MM.1S (cell line): ENCODE data around the gene ADAMTS3.

Experiments used
- DNase-seq: peaks from one replicate; pipeline ENCODE4 v3.0.0-alpha.2; 2015
- H2AFZ ChIP-seq: fragments of 300-600 bp; sonication (generic); 2 replicates; pipeline ENCODE4 v1.6.0; 2016; ENCODE audit warnings: antibody characterized with exemption, low read length
- H3F3A ChIP-seq: fragments of 300-600 bp; sonication (generic); 2 replicates; pipeline ENCODE4 v1.6.1; 2016; ENCODE audit warnings: mild to moderate bottlenecking, antibody characterized with exemption, low read length, moderate library complexity, mixed read lengths; ENCODE audit not compliant: insufficient read depth
- H3K27ac ChIP-seq: fragments of 300-600 bp; sonication (generic); 2 replicates; pipeline ENCODE4 v1.5.1; 2016; ENCODE audit warnings: mild to moderate bottlenecking, low read length
- H3K27me3 ChIP-seq: fragments of 300-600 bp; sonication (generic); replicated peaks from 2 replicates; pipeline ENCODE4 v1.6.0; 2016; ENCODE audit warnings: low read length; ENCODE audit not compliant: insufficient read depth
- H3K36me3 ChIP-seq: fragments of 300-600 bp; sonication (generic); replicated peaks from 2 replicates; pipeline ENCODE4 v1.6.1; 2016; ENCODE audit warnings: mild to moderate bottlenecking, low read length, mixed read lengths; ENCODE audit not compliant: insufficient read depth
- H3K4me1 ChIP-seq: fragments of 300-600 bp; sonication (generic); 2 replicates; pipeline ENCODE4 v1.6.1; 2016; ENCODE audit warnings: low read length, mixed read lengths
- H3K4me2 ChIP-seq: fragments of 300-600 bp; sonication (generic); 2 replicates; pipeline ENCODE4 v1.6.0; 2016; ENCODE audit warnings: low read depth, low read length
- H3K4me3 ChIP-seq: fragments of 300-600 bp; sonication (generic); 2 replicates; pipeline ENCODE4 v1.5.1; 2016; ENCODE audit warnings: low read length, mixed read lengths
- H3K79me2 ChIP-seq: fragments of 300-600 bp; sonication (generic); 2 replicates; pipeline ENCODE4 v1.6.1; 2016; ENCODE audit warnings: mixed run types, low read length, mixed read lengths
- H3K9ac ChIP-seq: fragments of 300-600 bp; sonication (generic); 2 replicates; pipeline ENCODE4 v1.6.1; 2016; ENCODE audit warnings: low read length, mixed read lengths
- H3K9me2 ChIP-seq: fragments of 300-600 bp; sonication (generic); replicated peaks from 2 replicates; pipeline ENCODE4 v1.6.1; 2016; ENCODE audit warnings: mild to moderate bottlenecking, low read length, mixed read lengths; ENCODE audit not compliant: insufficient read depth
- H3K9me3 ChIP-seq: fragments of 300-600 bp; sonication (generic); replicated peaks from 2 replicates; pipeline ENCODE4 v1.6.1; 2016; ENCODE audit warnings: mild to moderate bottlenecking, low read length, mixed read lengths; ENCODE audit not compliant: insufficient read depth
- H4K20me1 ChIP-seq: fragments of 300-600 bp; sonication (generic); 2 replicates; pipeline ENCODE4 v1.6.1; 2016; ENCODE audit warnings: mild to moderate bottlenecking, low read length, moderate library complexity, mixed read lengths; ENCODE audit not compliant: insufficient read depth
- EZH2 ChIP-seq: fragments of 300-600 bp; sonication (generic); optimal IDR thresholded peaks from 2 replicates; pipeline ENCODE3; 2017; ENCODE audit warnings: low read depth, mild to moderate bottlenecking, antibody characterized with exemption, low read length, mixed read lengths
- EZH2phosphoT487 ChIP-seq: fragments of 300-600 bp; sonication (generic); IDR thresholded peaks from 2 replicates; pipeline ENCODE4 v1.6.1; 2018; ENCODE audit warnings: antibody characterized with exemption, low read length
- TF ChIP-seq, protein P1 (sequence below): fragments of 300-600 bp; sonication (generic); IDR thresholded peaks from 2 replicates; pipeline ENCODE4 v1.5.1; 2016; ENCODE audit warnings: antibody characterized with exemption, low read length, mixed read lengths

ADAMTS3 gene

DNA sequence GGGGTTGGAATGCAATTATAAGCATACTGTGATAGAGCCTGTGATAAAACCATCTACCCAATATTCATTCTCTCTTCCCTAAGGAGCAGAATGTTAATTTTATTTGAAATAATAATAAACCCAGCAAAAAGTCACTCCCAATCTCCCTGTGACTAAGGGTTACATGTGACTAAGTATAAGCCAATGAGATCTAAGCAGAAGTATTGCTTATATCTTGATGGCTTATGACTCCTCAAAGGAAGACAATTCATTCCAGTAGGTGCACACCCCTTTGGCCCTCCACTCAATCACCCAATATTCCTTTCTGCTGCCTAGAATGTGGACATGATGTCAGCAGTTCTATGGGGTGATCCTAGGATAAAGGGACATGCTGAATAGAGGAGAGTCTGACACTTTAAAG, 224.6 kb downstream of the ADAMTS3 start:
- H3K4me2 ChIP-seq = no peak overlapping the region
- H3F3A ChIP-seq = no peaks in the 10 kb centered on the region
- no peaks in the 10 kb centered on the region for H3K9me2 ChIP-seq
- H3K27ac ChIP-seq = no peak overlapping the region
- no peaks in the 10 kb centered on the region for H3K79me2 ChIP-seq
- no peaks in the 10 kb centered on the region for H3K9me3 ChIP-seq
- no peak overlapping the region for H2AFZ ChIP-seq
- TF ChIP-seq, protein P1, sequence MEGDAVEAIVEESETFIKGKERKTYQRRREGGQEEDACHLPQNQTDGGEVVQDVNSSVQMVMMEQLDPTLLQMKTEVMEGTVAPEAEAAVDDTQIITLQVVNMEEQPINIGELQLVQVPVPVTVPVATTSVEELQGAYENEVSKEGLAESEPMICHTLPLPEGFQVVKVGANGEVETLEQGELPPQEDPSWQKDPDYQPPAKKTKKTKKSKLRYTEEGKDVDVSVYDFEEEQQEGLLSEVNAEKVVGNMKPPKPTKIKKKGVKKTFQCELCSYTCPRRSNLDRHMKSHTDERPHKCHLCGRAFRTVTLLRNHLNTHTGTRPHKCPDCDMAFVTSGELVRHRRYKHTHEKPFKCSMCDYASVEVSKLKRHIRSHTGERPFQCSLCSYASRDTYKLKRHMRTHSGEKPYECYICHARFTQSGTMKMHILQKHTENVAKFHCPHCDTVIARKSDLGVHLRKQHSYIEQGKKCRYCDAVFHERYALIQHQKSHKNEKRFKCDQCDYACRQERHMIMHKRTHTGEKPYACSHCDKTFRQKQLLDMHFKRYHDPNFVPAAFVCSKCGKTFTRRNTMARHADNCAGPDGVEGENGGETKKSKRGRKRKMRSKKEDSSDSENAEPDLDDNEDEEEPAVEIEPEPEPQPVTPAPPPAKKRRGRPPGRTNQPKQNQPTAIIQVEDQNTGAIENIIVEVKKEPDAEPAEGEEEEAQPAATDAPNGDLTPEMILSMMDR = no peak
- TF ChIP-seq EZH2phosphoT487 (no peak), EZH2 (no peak)
- no peak overlapping the region for H3K9ac ChIP-seq
- no peaks in the 10 kb centered on the region for H4K20me1 ChIP-seq
- no peaks in the 10 kb centered on the region for H3K27me3 ChIP-seq
- no peak overlapping the region for H3K4me3 ChIP-seq
- H3K36me3 ChIP-seq = no peaks in the 10 kb centered on the region
- no peaks in the 10 kb centered on the region for H3K4me1 ChIP-seq
- no peak for DNase-seq

DNA sequence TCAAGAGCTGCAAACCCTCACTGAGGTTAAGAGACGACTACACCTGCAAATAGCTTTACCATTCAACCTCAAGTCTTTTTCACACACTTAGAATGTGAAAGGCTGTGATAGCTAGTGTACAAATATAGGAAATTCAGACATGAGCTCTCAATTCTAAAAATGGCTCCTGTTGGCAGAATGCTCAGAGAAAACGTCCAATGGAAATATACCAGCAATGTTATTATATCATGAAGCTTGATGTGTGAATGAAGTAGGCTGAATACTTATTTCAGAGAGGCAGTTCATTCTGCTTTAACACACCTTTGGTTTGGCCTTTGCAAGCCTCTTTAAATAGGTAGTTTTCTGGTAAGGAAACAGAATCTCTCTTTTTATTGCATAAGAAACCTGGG, 227.6 kb downstream of the ADAMTS3 start:
- Histone ChIP-seq H3K9ac (no peak overlapping the region), H3K4me3 (no peak overlapping the region), H4K20me1 (no peaks in the 10 kb centered on the region), H3K36me3 (no peaks in the 10 kb centered on the region), H3K9me2 (no peaks in the 10 kb centered on the region), H3K27me3 (no peaks in the 10 kb centered on the region), H2AFZ (no peak overlapping the region), H3K4me1 (no peaks in the 10 kb centered on the region), H3K27ac (no peak overlapping the region), H3F3A (no peaks in the 10 kb centered on the region), H3K79me2 (no peaks in the 10 kb centered on the region), H3K4me2 (no peak overlapping the region), H3K9me3 (no peaks in the 10 kb centered on the region)
- DNase-seq = no peak
- TF ChIP-seq EZH2 = no peak
- TF ChIP-seq, protein P1 = no peak
- TF ChIP-seq EZH2phosphoT487 = no peak

DNA sequence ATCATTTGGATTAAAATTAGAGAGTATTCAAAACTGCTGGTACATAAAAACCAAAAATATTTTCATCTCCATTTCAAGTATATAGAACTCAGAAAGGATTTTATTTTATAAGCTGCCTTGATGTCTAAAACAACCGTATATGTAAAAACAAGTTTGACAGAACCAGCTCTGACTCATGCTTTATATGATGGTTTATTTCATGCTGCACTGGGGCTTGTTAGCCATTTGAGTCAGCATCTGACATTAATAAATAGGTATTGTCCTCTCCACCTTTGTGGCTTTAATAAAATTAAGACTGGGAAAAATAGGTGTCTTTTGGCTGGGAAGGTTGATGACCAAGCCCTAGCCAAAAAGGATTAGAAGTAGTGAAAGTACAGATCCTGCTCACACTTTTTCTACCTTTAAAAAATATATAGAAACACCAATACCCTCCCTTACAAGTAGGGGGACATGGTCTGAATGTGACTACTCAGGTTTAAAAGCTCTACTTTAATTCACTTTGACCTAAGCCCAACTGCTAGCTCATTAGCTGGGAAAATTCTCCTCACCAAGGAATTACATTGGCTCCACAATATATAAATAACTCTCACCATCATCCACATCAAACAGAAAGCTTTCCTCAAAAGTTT, 228.1 kb downstream of the ADAMTS3 start:
- no peaks in the 10 kb centered on the region for H3F3A ChIP-seq
- TF ChIP-seq EZH2phosphoT487 (no peak), EZH2 (no peak)
- TF ChIP-seq, protein P1 = no peak
- no peak for DNase-seq
- no peak overlapping the region for H2AFZ ChIP-seq
- no peaks in the 10 kb centered on the region for H3K36me3 ChIP-seq
- H3K4me1 ChIP-seq = no peaks in the 10 kb centered on the region
- H3K4me2 ChIP-seq = no peak overlapping the region
- H3K9me2 ChIP-seq = no peaks in the 10 kb centered on the region
- no peaks in the 10 kb centered on the region for H3K27me3 ChIP-seq
- H3K79me2 ChIP-seq = no peaks in the 10 kb centered on the region
- H4K20me1 ChIP-seq = no peaks in the 10 kb centered on the region
- H3K27ac ChIP-seq = no peak overlapping the region
- no peaks in the 10 kb centered on the region for H3K9me3 ChIP-seq
- no peak overlapping the region for H3K9ac ChIP-seq
- no peak overlapping the region for H3K4me3 ChIP-seq
